Tibial nerve (tissue), 4 donors: Measurements from ENCODE around the gene FSTL4.

ENCODE experiments used
- EP300 ChIP-seq, 2 donors: sonication (generic); formaldehyde crosslinking; IDR thresholded peaks; one replicate each; pipeline ENCODE4 v1.6.1; 2017; ENCODE audit warnings: antibody characterized with exemption in 2 of 2, mild to moderate bottlenecking in 1 of 2
- POLR2A ChIP-seq, 2 donors: fragments of 450-650 bp; IDR thresholded peaks; one replicate each; pipeline ENCODE4 v1.6.1; 2017; ENCODE audit warnings: antibody characterized with exemption in 2 of 2, mild to moderate bottlenecking in 2 of 2, moderate library complexity in 2 of 2
- TF ChIP-seq, protein P1 (sequence below), 5 experiments: fragments of 200-600 bp in 3 of 5; fragments of 450-650 bp in 2 of 5; sonication (generic) in 3 of 5; IDR thresholded peaks; one replicate each; pipeline ENCODE4 v1.5.1; 2016 to 2019; ENCODE audit warnings: antibody characterized with exemption in 5 of 5, mild to moderate bottlenecking in 3 of 5, moderate library complexity in 2 of 5

DNA sequence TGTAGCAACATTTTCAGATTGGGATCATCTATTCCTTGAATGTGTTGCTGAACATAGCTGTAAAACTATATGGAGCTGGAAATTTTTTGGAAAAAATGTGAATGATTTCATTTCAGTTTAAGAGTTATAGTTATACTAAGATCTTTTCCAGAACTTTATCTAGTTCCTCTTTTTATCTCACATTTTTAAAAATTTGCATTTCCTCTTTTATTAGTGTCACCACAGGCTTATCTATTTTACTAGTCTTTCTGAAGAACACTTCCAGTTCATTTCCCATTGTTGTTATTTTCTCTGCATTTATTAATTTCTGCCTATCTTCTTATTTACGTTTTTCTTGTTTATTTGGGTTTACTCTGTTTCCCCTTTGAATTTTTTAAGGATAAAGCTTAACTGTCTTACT lies 46.0 kb upstream of the FSTL4 start:
- TF ChIP-seq, protein P1, sequence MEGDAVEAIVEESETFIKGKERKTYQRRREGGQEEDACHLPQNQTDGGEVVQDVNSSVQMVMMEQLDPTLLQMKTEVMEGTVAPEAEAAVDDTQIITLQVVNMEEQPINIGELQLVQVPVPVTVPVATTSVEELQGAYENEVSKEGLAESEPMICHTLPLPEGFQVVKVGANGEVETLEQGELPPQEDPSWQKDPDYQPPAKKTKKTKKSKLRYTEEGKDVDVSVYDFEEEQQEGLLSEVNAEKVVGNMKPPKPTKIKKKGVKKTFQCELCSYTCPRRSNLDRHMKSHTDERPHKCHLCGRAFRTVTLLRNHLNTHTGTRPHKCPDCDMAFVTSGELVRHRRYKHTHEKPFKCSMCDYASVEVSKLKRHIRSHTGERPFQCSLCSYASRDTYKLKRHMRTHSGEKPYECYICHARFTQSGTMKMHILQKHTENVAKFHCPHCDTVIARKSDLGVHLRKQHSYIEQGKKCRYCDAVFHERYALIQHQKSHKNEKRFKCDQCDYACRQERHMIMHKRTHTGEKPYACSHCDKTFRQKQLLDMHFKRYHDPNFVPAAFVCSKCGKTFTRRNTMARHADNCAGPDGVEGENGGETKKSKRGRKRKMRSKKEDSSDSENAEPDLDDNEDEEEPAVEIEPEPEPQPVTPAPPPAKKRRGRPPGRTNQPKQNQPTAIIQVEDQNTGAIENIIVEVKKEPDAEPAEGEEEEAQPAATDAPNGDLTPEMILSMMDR (IDR thresholded peaks at IDR 0.05): no peak
- no peak for TF ChIP-seq POLR2A (IDR thresholded peaks at IDR 0.05)
- no peak for TF ChIP-seq EP300 (IDR thresholded peaks at IDR 0.05)
